ENCODE results near the gene NKX6-1. TPM values are rescaled to one million over a fixed set of nuclear protein-coding genes. Genes with fewer than 3 reads are reported as not detected.

Gene NKX6-1
- total and polyA plus RNA-seq, 9 of the 15 experiments (the other 6 are each of a cell fraction or from before 2014, with no cell fraction given): not detected

DNA sequence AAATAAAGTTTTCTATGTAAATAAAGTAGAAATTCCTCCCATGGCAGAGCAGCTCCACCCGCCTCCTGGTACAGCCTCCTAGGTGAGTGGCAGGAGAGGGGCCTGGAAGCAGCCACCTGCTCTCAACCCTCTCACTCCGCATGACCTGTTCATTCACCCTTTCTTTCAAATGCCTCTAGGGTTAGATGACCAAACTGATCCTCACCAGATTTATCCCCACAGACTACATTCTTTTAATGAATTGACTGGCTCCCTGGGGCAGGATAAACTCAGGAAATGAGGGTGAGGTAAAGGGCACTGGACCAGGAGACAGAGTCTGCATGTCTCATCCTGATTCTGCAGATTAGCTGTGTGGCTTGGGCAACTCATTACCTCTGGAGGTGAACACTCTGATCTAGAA, 32.6 kb upstream of the NKX6-1 start (continued):
- TF ChIP-seq, protein P1, sequence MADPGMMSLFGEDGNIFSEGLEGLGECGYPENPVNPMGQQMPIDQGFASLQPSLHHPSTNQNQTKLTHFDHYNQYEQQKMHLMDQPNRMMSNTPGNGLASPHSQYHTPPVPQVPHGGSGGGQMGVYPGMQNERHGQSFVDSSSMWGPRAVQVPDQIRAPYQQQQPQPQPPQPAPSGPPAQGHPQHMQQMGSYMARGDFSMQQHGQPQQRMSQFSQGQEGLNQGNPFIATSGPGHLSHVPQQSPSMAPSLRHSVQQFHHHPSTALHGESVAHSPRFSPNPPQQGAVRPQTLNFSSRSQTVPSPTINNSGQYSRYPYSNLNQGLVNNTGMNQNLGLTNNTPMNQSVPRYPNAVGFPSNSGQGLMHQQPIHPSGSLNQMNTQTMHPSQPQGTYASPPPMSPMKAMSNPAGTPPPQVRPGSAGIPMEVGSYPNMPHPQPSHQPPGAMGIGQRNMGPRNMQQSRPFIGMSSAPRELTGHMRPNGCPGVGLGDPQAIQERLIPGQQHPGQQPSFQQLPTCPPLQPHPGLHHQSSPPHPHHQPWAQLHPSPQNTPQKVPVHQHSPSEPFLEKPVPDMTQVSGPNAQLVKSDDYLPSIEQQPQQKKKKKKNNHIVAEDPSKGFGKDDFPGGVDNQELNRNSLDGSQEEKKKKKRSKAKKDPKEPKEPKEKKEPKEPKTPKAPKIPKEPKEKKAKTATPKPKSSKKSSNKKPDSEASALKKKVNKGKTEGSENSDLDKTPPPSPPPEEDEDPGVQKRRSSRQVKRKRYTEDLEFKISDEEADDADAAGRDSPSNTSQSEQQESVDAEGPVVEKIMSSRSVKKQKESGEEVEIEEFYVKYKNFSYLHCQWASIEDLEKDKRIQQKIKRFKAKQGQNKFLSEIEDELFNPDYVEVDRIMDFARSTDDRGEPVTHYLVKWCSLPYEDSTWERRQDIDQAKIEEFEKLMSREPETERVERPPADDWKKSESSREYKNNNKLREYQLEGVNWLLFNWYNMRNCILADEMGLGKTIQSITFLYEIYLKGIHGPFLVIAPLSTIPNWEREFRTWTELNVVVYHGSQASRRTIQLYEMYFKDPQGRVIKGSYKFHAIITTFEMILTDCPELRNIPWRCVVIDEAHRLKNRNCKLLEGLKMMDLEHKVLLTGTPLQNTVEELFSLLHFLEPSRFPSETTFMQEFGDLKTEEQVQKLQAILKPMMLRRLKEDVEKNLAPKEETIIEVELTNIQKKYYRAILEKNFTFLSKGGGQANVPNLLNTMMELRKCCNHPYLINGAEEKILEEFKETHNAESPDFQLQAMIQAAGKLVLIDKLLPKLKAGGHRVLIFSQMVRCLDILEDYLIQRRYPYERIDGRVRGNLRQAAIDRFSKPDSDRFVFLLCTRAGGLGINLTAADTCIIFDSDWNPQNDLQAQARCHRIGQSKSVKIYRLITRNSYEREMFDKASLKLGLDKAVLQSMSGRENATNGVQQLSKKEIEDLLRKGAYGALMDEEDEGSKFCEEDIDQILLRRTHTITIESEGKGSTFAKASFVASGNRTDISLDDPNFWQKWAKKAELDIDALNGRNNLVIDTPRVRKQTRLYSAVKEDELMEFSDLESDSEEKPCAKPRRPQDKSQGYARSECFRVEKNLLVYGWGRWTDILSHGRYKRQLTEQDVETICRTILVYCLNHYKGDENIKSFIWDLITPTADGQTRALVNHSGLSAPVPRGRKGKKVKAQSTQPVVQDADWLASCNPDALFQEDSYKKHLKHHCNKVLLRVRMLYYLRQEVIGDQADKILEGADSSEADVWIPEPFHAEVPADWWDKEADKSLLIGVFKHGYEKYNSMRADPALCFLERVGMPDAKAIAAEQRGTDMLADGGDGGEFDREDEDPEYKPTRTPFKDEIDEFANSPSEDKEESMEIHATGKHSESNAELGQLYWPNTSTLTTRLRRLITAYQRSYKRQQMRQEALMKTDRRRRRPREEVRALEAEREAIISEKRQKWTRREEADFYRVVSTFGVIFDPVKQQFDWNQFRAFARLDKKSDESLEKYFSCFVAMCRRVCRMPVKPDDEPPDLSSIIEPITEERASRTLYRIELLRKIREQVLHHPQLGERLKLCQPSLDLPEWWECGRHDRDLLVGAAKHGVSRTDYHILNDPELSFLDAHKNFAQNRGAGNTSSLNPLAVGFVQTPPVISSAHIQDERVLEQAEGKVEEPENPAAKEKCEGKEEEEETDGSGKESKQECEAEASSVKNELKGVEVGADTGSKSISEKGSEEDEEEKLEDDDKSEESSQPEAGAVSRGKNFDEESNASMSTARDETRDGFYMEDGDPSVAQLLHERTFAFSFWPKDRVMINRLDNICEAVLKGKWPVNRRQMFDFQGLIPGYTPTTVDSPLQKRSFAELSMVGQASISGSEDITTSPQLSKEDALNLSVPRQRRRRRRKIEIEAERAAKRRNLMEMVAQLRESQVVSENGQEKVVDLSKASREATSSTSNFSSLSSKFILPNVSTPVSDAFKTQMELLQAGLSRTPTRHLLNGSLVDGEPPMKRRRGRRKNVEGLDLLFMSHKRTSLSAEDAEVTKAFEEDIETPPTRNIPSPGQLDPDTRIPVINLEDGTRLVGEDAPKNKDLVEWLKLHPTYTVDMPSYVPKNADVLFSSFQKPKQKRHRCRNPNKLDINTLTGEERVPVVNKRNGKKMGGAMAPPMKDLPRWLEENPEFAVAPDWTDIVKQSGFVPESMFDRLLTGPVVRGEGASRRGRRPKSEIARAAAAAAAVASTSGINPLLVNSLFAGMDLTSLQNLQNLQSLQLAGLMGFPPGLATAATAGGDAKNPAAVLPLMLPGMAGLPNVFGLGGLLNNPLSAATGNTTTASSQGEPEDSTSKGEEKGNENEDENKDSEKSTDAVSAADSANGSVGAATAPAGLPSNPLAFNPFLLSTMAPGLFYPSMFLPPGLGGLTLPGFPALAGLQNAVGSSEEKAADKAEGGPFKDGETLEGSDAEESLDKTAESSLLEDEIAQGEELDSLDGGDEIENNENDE (IDR thresholded peaks at IDR 0.05; ENCODE audit: low read depth, low read length): no peak
- no peak for TF ChIP-seq SIX5 (IDR thresholded peaks at IDR 0.05; ENCODE audit: borderline replicate concordance in 1 of 2, insufficient read depth in 1 of 2, low read depth in 1 of 2, low read length in 2 of 2)
- no peak for TF ChIP-seq ZFP36 (IDR thresholded peaks at IDR 0.05; ENCODE audit: low read depth, low read length, partially characterized antibody)
